Measurements from ENCODE around the gene OR3A3.
"Not testable (repeated sequence)": the region's sequence is repeated elsewhere in the genome, so short reads cannot be mapped to it uniquely, and the experiment has no call there.

Gene OR3A3

DNA sequence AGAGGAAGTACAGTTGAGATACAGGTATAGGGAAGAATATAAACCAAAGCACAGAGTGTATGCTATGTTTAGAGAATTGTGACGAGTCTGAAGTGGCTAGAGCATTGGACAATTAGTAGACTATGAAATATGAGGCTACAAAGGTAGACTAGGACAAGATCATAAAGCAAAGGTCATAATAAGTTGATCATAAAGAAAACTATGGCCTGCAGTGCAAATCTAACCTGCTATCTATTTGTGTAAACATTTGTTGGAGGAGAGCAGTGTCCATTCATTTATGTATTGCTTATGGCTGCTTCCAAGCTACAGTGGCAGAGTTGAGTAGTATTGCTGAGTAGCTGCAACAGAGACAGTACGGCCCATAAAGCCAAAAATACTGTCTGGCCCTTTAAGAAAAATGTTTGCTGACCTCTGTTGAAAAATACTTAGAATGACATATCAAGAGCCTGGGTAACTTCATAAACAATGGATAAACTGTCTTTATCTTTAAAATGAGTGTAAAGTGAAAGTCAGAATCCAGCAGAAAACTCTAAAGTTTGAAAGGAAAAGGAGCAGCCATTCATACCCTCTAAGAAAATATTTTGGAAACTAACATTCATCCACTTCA is 37.0 kb downstream of the OR3A3 start:
- H2AFZ ChIP-seq (ENCODE audit: low read length): no peak overlapping the region

DNA sequence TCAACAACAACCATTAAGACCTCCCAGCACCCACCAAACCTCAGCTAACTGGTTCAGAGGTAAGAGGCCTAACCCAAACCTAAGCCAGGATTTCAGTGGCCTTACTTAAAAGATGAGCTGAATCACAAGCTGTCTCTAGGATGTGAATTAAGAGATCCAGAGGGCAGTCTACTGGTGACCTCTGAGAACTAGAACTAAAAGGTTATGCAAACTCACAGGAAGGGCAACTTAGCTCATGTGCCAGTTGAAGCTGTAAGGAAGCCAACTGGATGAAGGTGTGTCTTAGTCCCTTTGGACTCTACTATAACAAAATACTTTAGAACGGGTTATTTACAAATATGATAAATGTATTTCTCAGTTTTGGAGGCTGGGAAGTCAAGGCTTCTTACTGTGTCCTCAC is 55.2 kb downstream of the OR3A3 start:
- not testable (repeated sequence) for H3K27ac ChIP-seq (ENCODE audit: low read length); H3K4me2 ChIP-seq (ENCODE audit: low read depth, low read length); H4K20me1 ChIP-seq (ENCODE audit: insufficient read depth, low read length); H3K9me2 ChIP-seq (replicated peaks; ENCODE audit: insufficient read depth, low read length); DNase-seq; H3K9me3 ChIP-seq (replicated peaks; ENCODE audit: insufficient read depth, low read length); H3K9ac ChIP-seq (ENCODE audit: low read length); H3K36me3 ChIP-seq (replicated peaks; ENCODE audit: insufficient read depth, low read length); H3K27me3 ChIP-seq (replicated peaks; ENCODE audit: insufficient read depth, low read length); H3K4me3 ChIP-seq (ENCODE audit: low read length); H3K4me1 ChIP-seq (ENCODE audit: low read length); H2AFZ ChIP-seq (ENCODE audit: low read length); H3K79me2 ChIP-seq (ENCODE audit: low read length); H3F3A ChIP-seq (ENCODE audit: insufficient read depth, low read length)

More for the DNA sequence above, 37.0 kb downstream of the OR3A3 start:
- H3K4me1 ChIP-seq (ENCODE audit: low read length): no peaks in the 10 kb centered on the region
- no peak overlapping the region for H3K4me3 ChIP-seq (ENCODE audit: low read length)
- no peak for DNase-seq
- H3K9ac ChIP-seq (ENCODE audit: low read length): no peak overlapping the region
- H3K27me3 ChIP-seq (replicated peaks; ENCODE audit: insufficient read depth, low read length): no peaks in the 10 kb centered on the region
- no peaks in the 10 kb centered on the region for H3K36me3 ChIP-seq (replicated peaks; ENCODE audit: insufficient read depth, low read length)
- H3K9me2 ChIP-seq (replicated peaks; ENCODE audit: insufficient read depth, low read length): no peaks in the 10 kb centered on the region
- no peak overlapping the region for H3K27ac ChIP-seq (ENCODE audit: low read length)
- no peaks in the 10 kb centered on the region for H4K20me1 ChIP-seq (ENCODE audit: insufficient read depth, low read length)
- H3K9me3 ChIP-seq (replicated peaks; ENCODE audit: insufficient read depth, low read length): no peaks in the 10 kb centered on the region
- H3K4me2 ChIP-seq (ENCODE audit: low read depth, low read length): no peak overlapping the region
- H3K79me2 ChIP-seq (ENCODE audit: low read length): no peaks in the 10 kb centered on the region
- TF ChIP-seq EZH2 (optimal IDR thresholded peaks at IDR 0.05; ENCODE audit: low read depth, low read length): no peak
- no peaks in the 10 kb centered on the region for H3F3A ChIP-seq (ENCODE audit: insufficient read depth, low read length)

DNA sequence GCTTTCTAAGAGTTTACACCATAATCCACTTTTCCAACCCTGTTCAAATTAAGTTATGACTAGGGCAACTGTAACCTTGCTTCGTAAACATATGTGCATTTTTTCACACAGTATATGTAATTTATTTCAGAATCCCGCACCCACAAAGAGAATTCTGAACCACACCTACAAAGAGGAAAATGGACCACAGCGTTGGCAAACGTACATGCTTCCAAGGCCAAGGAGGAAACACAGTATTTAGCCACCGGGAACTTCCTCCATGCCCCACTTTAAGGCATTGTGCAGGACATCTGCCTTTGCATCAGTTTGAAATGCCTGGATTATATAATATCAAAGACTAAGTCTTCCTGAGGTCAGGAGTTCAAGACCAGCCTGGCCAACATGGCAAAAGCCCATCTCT is 58.4 kb downstream of the OR3A3 start:
- Histone ChIP-seq H3F3A (ENCODE audit: insufficient read depth, low read length) (no peaks in the 10 kb centered on the region), H3K9me2 (replicated peaks; ENCODE audit: insufficient read depth, low read length) (no peaks in the 10 kb centered on the region), H3K4me1 (ENCODE audit: low read length) (no peaks in the 10 kb centered on the region), H3K27me3 (replicated peaks; ENCODE audit: insufficient read depth, low read length) (no peaks in the 10 kb centered on the region), H3K4me2 (ENCODE audit: low read depth, low read length) (no peak overlapping the region), H3K79me2 (ENCODE audit: low read length) (no peaks in the 10 kb centered on the region), H2AFZ (ENCODE audit: low read length) (no peak overlapping the region), H3K36me3 (replicated peaks; ENCODE audit: insufficient read depth, low read length) (no peaks in the 10 kb centered on the region), H3K9me3 (replicated peaks; ENCODE audit: insufficient read depth, low read length) (no peaks in the 10 kb centered on the region), H3K27ac (ENCODE audit: low read length) (no peak overlapping the region), H3K9ac (ENCODE audit: low read length) (no peak overlapping the region), H3K4me3 (ENCODE audit: low read length) (no peak overlapping the region), H4K20me1 (ENCODE audit: insufficient read depth, low read length) (no peaks in the 10 kb centered on the region)
- no peak for DNase-seq
- TF ChIP-seq, protein P1, sequence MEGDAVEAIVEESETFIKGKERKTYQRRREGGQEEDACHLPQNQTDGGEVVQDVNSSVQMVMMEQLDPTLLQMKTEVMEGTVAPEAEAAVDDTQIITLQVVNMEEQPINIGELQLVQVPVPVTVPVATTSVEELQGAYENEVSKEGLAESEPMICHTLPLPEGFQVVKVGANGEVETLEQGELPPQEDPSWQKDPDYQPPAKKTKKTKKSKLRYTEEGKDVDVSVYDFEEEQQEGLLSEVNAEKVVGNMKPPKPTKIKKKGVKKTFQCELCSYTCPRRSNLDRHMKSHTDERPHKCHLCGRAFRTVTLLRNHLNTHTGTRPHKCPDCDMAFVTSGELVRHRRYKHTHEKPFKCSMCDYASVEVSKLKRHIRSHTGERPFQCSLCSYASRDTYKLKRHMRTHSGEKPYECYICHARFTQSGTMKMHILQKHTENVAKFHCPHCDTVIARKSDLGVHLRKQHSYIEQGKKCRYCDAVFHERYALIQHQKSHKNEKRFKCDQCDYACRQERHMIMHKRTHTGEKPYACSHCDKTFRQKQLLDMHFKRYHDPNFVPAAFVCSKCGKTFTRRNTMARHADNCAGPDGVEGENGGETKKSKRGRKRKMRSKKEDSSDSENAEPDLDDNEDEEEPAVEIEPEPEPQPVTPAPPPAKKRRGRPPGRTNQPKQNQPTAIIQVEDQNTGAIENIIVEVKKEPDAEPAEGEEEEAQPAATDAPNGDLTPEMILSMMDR (IDR thresholded peaks at IDR 0.05; ENCODE audit: low read length): no peak
- no peak for TF ChIP-seq EZH2 (optimal IDR thresholded peaks at IDR 0.05; ENCODE audit: low read depth, low read length)
- TF ChIP-seq EZH2phosphoT487 (IDR thresholded peaks at IDR 0.05; ENCODE audit: low read length): no peak

DNA sequence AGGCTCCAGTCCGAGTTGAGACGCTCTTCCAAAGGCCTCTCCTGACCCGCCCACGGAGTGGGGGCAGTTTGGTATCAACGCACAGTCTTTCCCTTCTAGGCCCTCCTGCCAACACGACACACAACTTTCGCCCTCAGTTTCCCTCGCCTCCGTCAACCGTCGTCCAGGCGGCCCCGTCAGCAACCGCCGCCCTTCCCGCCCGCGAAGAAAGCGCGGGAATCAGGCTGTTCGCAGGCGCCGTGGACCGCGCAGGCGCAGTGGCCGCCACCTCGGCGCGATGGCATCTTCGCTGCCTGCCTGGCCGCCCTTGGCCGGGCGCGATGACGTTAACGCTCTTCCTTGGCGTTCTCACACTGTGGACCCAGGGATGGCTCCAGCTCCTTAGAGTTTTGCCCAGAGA is 60.4 kb downstream of the OR3A3 start, which contains the start of gene SPATA22:
Gene SPATA22, minus strand, starts transcription at position 221 of the 400 bp plus-strand sequence. CDS start 2,494 bp downstream, outside the sequence.
- no peak within 1 kb of the TSS for H2AFZ ChIP-seq (ENCODE audit: low read length)
- no peak within 1 kb of the TSS for H3K4me3 ChIP-seq (ENCODE audit: low read length)
- no peaks in the 10 kb centered on the region for H3K9me3 ChIP-seq (replicated peaks; ENCODE audit: insufficient read depth, low read length)
- no peak for DNase-seq
- no peaks in the 10 kb centered on the region for H3K36me3 ChIP-seq (replicated peaks; ENCODE audit: insufficient read depth, low read length)
- no peaks in the 10 kb centered on the region for H3F3A ChIP-seq (ENCODE audit: insufficient read depth, low read length)
- no peak within 1 kb of the TSS for H3K4me2 ChIP-seq (ENCODE audit: low read depth, low read length)
- H3K4me1 ChIP-seq (ENCODE audit: low read length): no peaks in the 10 kb centered on the region
- H3K9me2 ChIP-seq (replicated peaks; ENCODE audit: insufficient read depth, low read length): no peaks in the 10 kb centered on the region
- H3K27ac ChIP-seq (ENCODE audit: low read length): no peak within 1 kb of the TSS
- TF ChIP-seq, protein P1 (IDR thresholded peaks at IDR 0.05; ENCODE audit: low read length): no peak
- TF ChIP-seq EZH2 (optimal IDR thresholded peaks at IDR 0.05; ENCODE audit: low read depth, low read length): no peak
- H3K79me2 ChIP-seq (ENCODE audit: low read length): no peaks in the 10 kb centered on the region
- no peaks in the 10 kb centered on the region for H4K20me1 ChIP-seq (ENCODE audit: insufficient read depth, low read length)
- no peaks in the 10 kb centered on the region for H3K27me3 ChIP-seq (replicated peaks; ENCODE audit: insufficient read depth, low read length)
- H3K9ac ChIP-seq (ENCODE audit: low read length): no peak within 1 kb of the TSS

Data from MM.1S (cell line).